MM.1S (cell line): ENCODE measurements around the gene SEC24D.

Experiments used
- CTCF ChIP-seq: fragments of 300-600 bp; sonication (generic); IDR thresholded peaks from 2 replicates; pipeline ENCODE4 v1.5.1; 2016; ENCODE audit warnings: antibody characterized with exemption, low read length, mixed read lengths
- EZH2 ChIP-seq: fragments of 300-600 bp; sonication (generic); optimal IDR thresholded peaks from 2 replicates; pipeline ENCODE3; 2017; ENCODE audit warnings: low read depth, mild to moderate bottlenecking, antibody characterized with exemption, low read length, mixed read lengths

DNA sequence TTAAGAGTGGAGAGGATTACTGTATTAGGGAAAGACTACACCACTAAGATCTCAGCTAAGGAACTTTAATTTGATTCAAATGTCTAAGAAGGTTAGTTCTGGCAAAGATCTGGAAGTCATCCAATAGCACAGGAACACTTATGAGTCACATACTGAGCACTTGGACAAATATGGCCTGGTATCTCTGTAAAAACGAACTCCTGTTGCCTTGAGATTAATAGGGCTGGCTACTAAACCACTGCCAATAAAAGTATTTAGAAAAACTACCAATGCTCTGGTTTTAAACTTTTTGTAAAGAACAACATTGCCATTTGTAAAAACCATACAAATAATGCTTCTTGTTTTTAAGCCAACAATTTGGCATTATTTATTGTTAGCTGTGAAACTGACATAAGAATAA lies 70.5 kb downstream of the SEC24D start:
- TF ChIP-seq CTCF = no peak
- no peak for TF ChIP-seq EZH2
